Right lobe of liver (tissue), 6 donors: Measurements from ENCODE around the gene TSKS. TPM values are rescaled to one million over a fixed set of nuclear protein-coding genes. Genes with fewer than 3 reads are reported as not detected.
A peak's percentile ranks its signal among the peaks of the same experiment; 100 is the strongest.

ENCODE experiments used
- ATAC-seq, 4 donors: fragments of 200-7000 bp; cut with Tn5 transposase; one replicate each; pipeline ENCODE4 v1.9.1; 2020; ENCODE audit warnings: mild to moderate bottlenecking in 4 of 4, moderate library complexity in 4 of 4
- DNase-seq, 3 donors: peaks; one replicate each; pipeline ENCODE4 v3.0.0-alpha.2; 2020
- H3K27ac ChIP-seq, 3 donors: fragments of 200-600 bp; one replicate each; pipeline ENCODE4 v1.8.0; 2022
- H3K27me3 ChIP-seq, 2 donors: fragments of 200-600 bp; one replicate each; pipeline ENCODE4 v1.8.0; 2022
- H3K36me3 ChIP-seq, 4 donors: fragments of 200-600 bp; sonication (generic) in 1 of 4; one replicate each; pipeline versions ENCODE4 v1.5.1 to v1.8.0; 2017 to 2022; ENCODE audit warnings: control low read depth in 1 of 4
- H3K4me1 ChIP-seq, 4 donors: fragments of 200-600 bp; sonication (generic) in 1 of 4; one replicate each; pipeline versions ENCODE4 v1.5.1 to v1.8.0; 2017 to 2022; ENCODE audit warnings: control low read depth in 1 of 4
- H3K4me3 ChIP-seq, 3 donors: fragments of 200-600 bp; one replicate each; pipeline ENCODE4 v1.8.0; 2022
- H3K9me3 ChIP-seq, 4 donors: fragments of 200-600 bp; sonication (generic) in 1 of 4; one replicate each; pipeline versions ENCODE4 v1.5.1 to v1.8.0; 2017 to 2022; ENCODE audit warnings: control low read depth in 1 of 4
- CTCF ChIP-seq, 4 donors: fragments of 200-600 bp in 3 of 4; fragments of 450-650 bp in 1 of 4; IDR thresholded peaks; one replicate each; pipeline versions ENCODE4 v1.5.1 to v1.8.0; 2016 to 2022; ENCODE audit warnings: antibody characterized with exemption in 4 of 4, mild to moderate bottlenecking in 2 of 4
- POLR2A ChIP-seq: fragments of 450-650 bp; IDR thresholded peaks from one replicate; pipeline ENCODE4 v1.6.1; 2017; ENCODE audit warnings: antibody characterized with exemption, mild to moderate bottlenecking
- WGBS: methylation state at CpG from one replicate; pipeline ENCODE4 v1.1.6; 2018; ENCODE audit warnings: low coverage, low lambda C conversion rate; ENCODE audit not compliant: insufficient coverage; ENCODE audit errors: missing lambda C conversion rate; 5-methylcytosine and 5-hydroxymethylcytosine counted together
- intact Hi-C, 2 donors: fragments of 100-400 bp; cut with DNase I; formaldehyde crosslinking; loops; one replicate each; pipeline versions ENCODE4 v1.11.2 to v1.14.1; 2022
- long read RNA-seq: library from polyadenylated mRNA; unstranded; transcript quantifications from one replicate; pipeline ENCODE4 v2.0.0, GENCODE V29; 2019
- total RNA-seq, 6 experiments: library from RNA; depleted of rRNA in 2 of 6; stranded (reverse); fragments of >200 nt in 2 of 6; fragmentation: NEBNext Ultra II Directional in 3 of 6; extraction: Animal tissue kit (Norgen Biotek cat#: 25700) in 3 of 6; gene quantifications; one replicate each; pipeline versions ENCODE4 v1.1.0 to v1.2.4, GENCODE V29; 2016 to 2023
- donor health status: DM: no; HTN: yes; CAD: no.
- donor health status: DM: no; HTN: no; CAD: no.
- donor health status: DM: no; HTN: no; CAD: no.
- donor health status: DM: no; HTN: yes; CAD: no.
- donor health status: DM: no; HTN: yes; CAD: no.

TSKS gene, protein sequence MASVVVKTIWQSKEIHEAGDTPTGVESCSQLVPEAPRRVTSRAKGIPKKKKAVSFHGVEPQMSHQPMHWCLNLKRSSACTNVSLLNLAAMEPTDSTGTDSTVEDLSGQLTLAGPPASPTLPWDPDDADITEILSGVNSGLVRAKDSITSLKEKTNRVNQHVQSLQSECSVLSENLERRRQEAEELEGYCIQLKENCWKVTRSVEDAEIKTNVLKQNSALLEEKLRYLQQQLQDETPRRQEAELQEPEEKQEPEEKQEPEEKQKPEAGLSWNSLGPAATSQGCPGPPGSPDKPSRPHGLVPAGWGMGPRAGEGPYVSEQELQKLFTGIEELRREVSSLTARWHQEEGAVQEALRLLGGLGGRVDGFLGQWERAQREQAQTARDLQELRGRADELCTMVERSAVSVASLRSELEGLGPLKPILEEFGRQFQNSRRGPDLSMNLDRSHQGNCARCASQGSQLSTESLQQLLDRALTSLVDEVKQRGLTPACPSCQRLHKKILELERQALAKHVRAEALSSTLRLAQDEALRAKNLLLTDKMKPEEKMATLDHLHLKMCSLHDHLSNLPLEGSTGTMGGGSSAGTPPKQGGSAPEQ
- total RNA-seq = not detected
- long read RNA-seq = 0 reads

DNA sequence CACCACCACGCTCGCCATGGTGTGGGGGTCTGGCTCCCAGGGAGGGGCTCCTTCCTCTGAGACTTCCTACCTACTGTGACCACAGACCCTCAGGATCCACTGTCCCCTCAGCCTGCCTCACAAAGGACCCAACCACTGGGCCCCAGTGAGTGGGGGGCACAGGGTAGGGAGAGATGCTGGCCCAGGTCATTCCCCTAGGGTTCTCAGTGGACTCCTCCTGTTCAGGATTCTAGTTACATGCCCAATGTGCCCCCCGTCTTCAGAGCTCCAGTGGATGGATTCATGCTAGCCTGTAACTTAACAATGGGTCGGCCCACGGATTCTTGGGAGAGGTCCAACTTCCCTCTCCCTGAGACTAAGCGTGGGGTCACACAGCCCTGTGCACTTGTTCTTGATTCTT, at the start of gene TSKS:
TSKS (minus strand) TSS at position 77 of the 400 bp plus-strand sequence; CDS start at position 18, 59 bp downstream.
- Histone ChIP-seq H3K9me3 (no peaks in the 10 kb centered on the region), H3K36me3 (no peaks in the 10 kb centered on the region), H3K4me3 (no peak within 1 kb of the TSS), H3K27me3 (no peaks in the 10 kb centered on the region), H3K27ac (no peak within 1 kb of the TSS), H3K4me1 (peaks cover 0 to 14% (median 3%) of the 10 kb centered on the region in 4 donors)
- 61% methylated on average over 3 of the region's 6 CpGs for WGBS
- ATAC-seq = no peak
- DNase-seq = no peak
- intact Hi-C loops = no loop called here
- TF ChIP-seq CTCF (IDR thresholded peaks at IDR 0.05) = no peak
- no peak for TF ChIP-seq POLR2A

DNA sequence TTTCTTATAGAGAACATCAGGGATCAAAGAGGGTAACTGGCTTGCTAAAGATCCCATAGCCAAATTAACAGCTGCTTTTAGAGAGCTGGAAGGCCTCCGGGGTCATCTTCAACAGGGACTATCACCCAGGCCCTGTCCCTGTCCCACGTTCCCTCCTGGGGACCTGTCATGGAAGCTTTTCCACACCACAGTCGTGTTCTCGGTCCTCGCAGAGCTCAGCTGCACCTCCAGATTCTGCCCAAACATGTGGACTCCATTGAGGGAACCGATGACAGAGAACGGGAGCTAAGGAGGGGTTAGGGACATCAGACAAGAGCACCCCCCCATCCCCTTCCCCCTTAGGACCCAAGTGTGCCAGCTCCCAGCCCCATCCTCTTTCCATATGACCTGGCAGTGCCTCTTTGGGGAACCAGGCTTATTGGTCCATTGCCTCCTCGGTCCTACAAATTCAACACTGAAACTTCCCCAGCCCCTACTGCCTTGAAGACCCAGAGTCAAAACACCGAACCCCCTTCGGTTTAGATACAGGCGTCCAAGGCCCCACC, 49.4 kb upstream of the TSKS start:
- DNase-seq (no peak), ATAC-seq (no peak)
- TF ChIP-seq CTCF (IDR thresholded peaks at IDR 0.05) = no peak
- no peak for TF ChIP-seq POLR2A
- no peaks in the 10 kb centered on the region for H3K36me3 ChIP-seq
- H3K9me3 ChIP-seq = no peaks in the 10 kb centered on the region
- intact Hi-C loops = no loop called here
- H3K4me1 ChIP-seq = peaks cover 0 to 18% (median 3%) of the 10 kb centered on the region in 4 donors
- peak overlapping the region; percentile 51 to 76 (median 56) for H3K4me3 ChIP-seq
- H3K27ac ChIP-seq = peak overlapping the region; percentile 27 to 66 (median 65)
- H3K27me3 ChIP-seq = no peaks in the 10 kb centered on the region
- WGBS = 42% methylated on average over 6 of the region's 11 CpGs

- WGBS = no CpG with 5 or more reads among the region's 6 CpGs
- no peak for ATAC-seq
- H3K9me3 ChIP-seq = no peaks in the 10 kb centered on the region
- intact Hi-C loops = no loop called here
- no peak overlapping the region for H3K27ac ChIP-seq
- no peaks in the 10 kb centered on the region for H3K36me3 ChIP-seq
- peaks cover 0 to 18% (median 3%) of the 10 kb centered on the region in 4 donors for H3K4me1 ChIP-seq
- no peak for DNase-seq
- TF ChIP-seq CTCF (IDR thresholded peaks at IDR 0.05) (no peak), POLR2A (no peak)
- H3K4me3 ChIP-seq = no peak overlapping the region
- H3K27me3 ChIP-seq = no peaks in the 10 kb centered on the region
Observed at GRCh38 chr19:49811328-49811727, 48.2 kb upstream of the TSKS start.

DNA sequence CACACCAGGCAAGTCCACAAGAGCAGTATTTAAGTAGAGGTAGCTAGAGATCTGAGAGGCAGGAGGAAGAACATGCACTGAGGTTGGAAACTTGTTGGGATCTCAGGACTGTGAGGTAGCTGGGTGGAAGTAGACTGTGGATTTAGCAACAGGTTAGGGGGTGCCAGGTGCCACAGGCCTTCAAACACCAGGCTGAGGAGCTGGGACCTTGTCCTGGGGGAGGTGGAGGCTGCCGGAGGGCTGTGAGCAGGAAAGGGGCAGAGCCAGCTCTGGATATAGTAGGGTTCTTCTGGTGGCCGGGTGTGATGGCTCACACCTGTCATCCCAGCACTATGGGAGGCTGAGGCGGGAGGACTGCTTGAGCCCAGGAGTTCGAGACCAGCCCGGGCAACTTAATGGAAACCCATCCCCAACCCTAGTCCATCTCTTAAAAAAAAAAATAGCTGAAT, 46.9 kb upstream of the TSKS start:
- intact Hi-C loops = no loop called here
- 80% methylated on average over 1 of the region's 5 CpGs for WGBS
- peak overlapping the region; percentile 57 to 79 (median 65) for H3K27ac ChIP-seq
- no peaks in the 10 kb centered on the region for H3K27me3 ChIP-seq
- TF ChIP-seq POLR2A = no peak
- no peak for TF ChIP-seq CTCF (IDR thresholded peaks at IDR 0.05)
- peaks cover 0 to 18% (median 3%) of the 10 kb centered on the region in 4 donors for H3K4me1 ChIP-seq
- ATAC-seq (no peak), DNase-seq (no peak)
- H3K4me3 ChIP-seq = peak overlapping the region in 1 of 3 donors; percentile 79
- H3K9me3 ChIP-seq = no peaks in the 10 kb centered on the region
- no peaks in the 10 kb centered on the region for H3K36me3 ChIP-seq
